NCI-H146 treated with DMSO at 0.1 percent for 48 hours (cell line): ENCODE data around the gene SLC13A3.

ENCODE experiments used
- DNase-seq: peaks from one replicate; lab custom pipeline; 2025; ENCODE audit not compliant: unreplicated experiment; lab: John Stamatoyannopoulos, UW

Gene SLC13A3

DNA sequence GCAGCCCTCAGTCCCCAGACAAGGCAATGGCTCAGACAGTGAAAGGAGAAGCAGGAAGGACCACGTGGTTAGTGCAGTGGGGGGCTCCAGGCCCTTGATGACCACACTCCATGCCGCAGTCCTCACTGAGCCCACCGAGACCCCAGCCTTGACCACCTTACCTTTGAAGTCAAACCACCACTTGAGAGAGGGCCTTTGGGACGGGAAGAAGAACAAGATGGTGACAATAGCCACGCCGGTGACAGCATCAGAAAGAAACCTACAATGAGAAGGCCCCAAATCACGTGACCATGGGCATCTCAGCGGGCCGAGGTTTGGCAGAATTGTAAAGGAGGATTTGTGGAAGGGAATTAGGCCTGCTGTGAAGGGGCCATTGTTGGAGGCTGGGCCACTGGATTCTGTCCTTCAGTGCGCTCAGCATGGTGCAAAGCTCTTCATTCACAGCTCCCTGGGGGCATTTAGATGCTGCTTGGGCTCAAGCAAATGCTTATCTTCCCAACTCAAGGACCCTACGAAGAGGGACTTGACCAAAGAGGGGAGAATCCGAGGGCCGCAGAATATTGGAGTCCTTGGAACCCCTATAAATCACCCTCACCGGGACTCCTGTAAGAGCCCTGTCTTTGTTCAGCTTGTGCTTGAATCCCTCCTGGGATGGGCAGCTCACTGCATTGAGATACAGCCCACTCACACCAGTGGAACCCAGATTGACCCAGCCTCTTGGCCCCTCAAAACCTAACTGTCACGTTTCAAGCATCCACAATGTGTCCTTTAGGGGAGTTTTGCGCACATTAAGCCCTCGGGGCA lies 67.6 kb downstream of the SLC13A3 start:
- DNase-seq = peak; percentile 98

DNA sequence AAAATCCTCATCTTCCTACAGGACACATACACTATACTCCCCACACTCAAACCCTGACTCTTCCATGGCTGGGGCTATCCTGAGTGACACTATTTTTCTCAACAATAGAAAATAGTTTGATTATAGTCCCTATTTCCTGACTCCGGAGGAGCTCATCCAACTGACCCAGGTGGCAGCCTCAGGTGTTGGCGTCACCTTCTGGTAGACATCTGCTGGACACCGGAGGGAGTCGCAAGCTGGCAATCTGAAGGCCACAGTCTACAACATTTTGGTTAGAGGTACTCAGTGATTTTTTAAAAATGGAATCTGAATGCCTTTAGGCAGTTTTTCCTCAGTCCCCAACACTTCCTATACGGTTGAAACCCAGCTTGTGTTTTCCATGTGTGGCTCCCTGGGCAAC lies 68.6 kb downstream of the SLC13A3 start:
- peak; percentile 19 for DNase-seq

DNA sequence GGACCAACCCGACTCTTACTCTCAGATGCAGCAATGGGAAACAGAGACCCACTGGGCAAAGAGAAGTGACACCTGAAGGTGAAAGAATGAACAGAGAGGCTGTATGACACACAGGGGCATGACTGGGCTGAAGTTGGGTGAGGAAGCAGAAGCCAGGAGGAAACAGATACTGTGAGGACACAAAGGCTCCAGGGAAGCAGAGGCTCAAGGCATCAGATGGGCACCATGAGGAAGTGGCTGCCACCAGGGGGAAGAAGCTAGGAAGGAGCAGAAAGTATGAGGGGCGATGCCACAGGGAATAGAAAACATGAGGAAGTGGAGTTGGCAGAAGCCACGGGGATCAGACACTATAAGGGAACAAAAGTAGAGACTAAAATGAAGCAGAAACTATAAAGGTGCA lies 69.9 kb downstream of the SLC13A3 start:
- DNase-seq = no peak

DNA sequence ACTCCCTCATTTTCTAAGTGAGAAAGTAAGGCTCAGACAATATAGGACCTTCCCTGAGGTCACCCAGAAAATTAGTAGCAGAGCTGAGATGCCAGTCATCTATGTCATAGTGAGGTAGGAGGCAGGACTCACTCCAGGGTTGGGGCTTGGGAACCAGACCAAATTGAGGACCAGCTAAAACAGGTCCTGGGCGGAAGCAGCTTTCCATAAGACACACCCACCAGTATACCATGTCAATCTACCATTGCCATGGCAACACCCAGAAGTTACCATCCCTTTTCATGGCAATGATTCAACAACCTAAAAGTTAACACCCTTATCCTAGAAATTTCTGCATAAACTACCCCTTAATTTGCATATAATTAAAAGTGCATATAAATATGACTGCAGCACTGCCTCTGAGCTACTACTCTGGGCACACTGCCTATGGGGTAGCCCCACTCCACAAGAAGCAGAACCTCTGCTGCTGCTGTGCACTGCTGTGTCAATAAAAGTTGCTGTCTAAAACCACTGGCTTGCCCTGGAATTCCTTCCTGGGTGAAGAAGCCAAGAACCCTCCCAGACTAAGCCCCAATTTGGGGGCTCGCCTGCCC lies 70.5 kb downstream of the SLC13A3 start:
- no peak for DNase-seq

DNA sequence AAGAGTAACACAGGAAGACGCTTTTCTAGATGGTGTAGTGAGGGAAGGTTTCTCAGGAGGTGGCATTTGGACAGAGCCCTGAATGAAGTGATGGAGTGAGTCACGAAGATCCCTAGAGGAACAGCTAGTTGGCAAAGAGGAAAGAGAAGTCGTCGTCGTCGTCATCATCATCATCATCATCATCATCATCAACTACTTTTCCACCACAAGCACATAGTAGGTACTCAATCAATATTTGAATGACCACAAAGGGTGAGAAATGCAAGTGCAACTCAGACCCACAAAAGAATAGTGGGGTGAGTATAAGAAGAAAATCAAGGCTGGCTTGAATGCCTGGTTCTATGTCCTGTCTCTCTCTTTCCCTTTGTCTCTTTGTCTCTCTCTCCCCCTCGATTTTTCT lies 72.5 kb downstream of the SLC13A3 start:
- DNase-seq = no peak

DNA sequence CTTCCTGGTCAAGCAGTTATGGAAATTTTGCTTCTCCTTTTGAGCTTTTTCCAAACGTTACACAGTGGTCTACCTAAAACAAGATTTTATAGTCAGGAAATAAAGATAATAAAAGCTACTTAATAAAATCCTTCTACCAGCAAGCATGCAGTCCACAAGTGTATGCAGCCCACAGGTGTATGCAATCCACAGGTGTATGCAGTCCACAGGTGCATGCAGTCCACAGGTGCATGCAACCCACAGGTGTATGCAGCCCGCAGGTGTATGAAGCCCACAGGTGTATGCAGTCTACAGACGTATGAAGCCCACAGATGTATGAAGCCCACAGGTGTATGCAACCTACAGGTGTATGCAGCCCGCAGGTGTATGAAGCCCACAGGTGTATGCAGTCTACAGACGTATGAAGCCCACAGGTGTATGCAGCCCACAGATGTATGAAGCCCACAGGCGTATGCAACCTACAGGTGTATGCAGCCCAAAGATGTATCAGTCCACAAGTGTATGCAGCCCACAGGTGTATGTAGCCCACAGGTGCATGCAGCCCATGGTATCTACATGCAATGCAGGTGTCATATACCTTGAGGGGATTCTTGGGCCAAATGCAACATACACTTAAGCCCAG lies 74.4 kb downstream of the SLC13A3 start:
- no peak for DNase-seq

DNA sequence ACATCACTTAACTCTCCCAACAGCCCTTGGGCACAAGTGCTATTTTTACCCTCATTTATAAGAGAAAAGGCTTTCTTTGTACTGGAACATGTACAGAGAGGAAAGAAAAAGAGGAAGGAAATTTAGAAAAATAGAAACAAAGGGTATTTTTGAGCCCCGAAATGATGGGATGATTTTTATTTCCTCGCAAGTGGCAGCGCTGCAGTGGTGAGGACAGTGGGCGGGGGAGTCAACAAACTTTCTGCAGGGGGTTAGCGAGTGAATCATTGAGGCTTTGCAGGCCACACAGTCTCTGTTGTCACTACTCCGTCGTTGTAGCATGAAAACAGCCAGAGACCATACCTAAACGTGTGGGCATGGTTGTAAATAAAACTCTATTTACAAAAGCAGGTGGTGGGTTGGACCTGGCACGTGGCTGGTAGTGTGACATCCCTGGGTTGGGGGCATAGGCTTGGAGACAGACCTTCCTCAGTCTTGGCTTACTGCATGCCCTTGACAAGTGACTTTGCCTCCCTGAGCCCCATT lies 75.3 kb downstream of the SLC13A3 start:
- no peak for DNase-seq

DNA sequence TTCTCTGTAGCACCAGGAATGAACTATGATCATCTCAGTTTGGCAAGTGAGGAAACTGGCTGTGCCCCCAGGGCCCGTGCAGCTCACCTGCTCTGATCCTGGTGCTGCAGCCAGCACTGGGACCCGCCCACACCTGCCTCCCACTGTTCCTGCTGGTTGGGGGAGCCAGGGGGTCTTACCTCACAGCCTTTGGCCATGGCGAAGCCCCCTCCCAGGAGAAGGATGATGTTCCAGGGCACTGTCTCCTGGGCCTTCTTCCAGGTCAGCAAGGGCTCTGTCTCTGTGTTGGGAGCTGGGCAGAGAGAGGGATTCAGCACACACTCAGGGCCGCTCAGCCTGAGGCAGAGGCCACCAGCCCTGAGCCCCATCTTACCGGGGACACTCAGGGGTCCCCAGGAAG lies 75.9 kb downstream of the SLC13A3 start:
- DNase-seq = no peak

DNA sequence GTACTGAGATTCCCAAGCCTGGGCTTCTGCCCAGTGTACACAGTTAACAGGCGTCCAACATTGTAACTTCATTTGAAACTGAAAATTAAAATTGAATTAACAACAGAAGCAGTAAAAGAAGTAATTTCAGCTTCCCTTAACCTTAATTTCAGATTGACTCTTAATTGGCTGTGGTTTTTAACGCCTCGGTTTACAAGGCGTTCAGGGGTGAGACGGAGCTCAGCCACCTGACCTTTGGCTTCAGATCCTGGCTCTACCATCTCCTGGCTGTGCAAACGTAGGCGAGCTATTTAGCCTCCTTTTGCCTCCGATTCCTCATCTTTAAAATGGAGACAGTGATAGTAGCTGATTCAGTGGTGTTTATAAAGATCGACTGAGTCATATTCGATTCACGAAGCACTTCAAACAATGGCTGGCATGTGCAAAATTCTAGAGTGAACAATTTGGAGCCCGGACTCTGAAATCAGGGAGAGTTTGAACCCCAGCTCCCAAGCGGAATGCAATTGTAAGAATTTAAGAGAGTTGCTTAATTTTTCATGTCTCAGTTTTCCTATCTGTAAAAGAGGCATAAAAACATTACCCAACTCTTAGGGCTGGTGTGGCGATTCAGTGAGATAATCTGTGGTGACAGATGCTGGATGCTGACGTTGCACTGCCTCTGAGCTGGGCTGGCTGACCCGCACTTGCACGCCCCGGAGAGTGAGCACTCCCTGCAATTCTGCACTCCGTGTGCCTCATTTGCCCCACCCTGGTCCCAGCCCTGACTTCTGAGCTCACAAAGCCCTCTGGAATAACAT lies 77.3 kb downstream of the SLC13A3 start:
- DNase-seq = no peak

DNA sequence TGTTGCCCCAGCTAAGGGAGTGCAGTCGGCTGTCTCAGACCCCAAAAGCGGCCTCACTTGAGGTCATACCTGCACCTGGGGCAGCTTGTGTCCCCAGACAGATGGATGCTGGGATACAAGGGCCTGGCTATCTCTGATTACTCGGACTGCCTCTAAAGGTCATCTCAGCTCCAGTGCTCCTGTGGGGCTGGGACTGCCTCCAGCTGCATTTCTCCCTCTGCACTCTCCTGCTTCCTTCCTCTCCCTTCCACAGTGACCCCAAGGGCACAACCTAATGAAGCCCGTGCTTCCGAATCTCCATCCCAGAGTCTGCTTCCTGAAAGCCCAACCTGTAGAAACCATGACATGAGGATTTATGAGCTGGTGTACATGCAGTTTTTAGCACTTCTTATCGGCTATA lies 78.0 kb downstream of the SLC13A3 start:
- DNase-seq = no peak

DNA sequence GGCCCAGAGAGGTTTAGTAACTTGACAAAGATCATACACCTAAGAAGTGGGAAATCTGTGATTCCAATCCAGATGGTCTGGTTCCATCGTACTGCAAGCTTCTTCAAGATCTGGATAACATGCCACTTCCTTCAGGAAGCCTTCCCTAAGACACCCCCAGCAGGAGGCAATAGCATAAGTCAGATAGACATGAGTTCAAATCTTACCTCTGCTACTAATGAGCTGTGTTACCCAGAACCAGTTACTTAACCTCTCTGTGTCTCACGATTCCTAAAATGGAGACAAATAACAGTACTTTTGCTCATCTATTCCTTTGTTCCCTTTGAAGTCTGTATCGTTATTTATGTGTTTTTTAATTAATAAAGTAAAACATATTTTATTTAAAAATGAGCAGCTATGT lies 78.5 kb downstream of the SLC13A3 start:
- DNase-seq = no peak

DNA sequence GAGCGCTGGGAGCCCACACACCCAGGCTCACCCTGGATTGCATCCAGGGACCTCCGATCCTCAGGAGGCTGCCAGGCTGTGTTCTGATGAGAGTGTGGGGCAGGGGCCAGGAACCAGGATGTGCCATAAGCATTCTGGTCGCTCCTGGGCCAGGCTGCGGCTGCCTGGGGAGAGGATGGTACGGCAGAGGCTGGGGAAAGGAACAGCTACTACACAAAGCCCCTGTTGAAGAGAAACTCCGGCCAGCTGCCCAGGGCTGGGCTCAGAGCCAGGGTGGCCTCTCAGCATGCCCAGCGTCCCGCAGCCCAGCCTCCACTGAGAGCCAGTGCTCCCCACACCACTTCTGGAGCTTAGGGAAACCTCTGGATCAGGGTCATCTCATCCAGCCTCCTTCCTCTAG lies 79.1 kb downstream of the SLC13A3 start:
- no peak for DNase-seq

DNA sequence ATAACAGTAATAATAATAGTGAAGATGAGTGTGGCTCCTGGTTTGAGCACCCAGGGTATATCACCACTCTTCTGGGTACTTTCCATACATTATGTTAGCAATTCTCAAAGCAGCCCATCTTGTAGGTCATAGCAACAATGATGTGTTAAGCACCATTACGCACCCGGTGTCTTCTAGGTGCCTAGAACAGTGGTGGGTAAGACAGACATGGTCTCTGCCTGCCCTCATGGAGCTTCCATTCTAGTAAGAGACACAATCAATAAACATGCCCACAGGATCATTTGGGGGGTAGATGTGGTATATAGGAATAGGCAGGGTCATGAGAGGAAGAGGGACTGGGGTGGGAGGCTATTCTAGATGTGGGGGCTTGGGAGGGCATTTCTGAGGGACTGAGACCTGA lies 79.8 kb downstream of the SLC13A3 start:
- no peak for DNase-seq

DNA sequence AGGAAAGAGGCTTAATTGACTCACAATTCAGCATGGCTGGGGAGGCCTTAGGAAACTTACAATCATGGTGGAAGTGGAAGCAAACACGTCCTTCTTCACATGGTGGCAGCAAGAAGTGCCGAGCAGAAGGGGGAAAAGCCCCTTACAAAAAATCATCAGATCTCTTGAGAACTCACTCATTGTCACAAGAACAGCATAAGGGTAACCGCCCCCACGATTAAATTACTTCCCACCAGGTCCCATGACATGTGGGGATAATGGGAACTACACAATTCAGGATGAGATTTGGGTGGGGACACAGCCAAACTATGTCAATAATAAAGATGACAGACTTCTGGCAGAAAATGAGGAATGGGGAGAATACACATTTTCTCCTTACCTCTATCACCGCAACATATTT lies 80.3 kb downstream of the SLC13A3 start:
- DNase-seq = no peak

DNA sequence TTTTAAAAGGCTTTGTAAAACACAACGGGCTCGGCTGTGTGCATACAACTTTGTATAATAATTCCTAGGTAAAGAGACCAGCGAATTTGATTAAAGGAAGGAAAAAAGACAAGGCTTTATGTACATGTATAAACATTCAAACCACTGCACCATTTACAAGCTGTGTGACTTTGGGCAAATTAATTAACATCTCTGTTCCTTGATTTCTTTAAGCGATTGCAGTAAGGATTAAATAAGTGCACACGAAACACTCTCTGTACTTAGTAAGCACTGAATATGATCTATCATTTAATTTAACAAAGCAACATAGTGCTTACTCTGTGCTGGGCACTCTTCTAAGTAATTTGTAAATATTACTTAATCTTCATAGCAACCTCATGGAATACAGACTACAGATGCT lies 81.3 kb downstream of the SLC13A3 start:
- DNase-seq = no peak

DNA sequence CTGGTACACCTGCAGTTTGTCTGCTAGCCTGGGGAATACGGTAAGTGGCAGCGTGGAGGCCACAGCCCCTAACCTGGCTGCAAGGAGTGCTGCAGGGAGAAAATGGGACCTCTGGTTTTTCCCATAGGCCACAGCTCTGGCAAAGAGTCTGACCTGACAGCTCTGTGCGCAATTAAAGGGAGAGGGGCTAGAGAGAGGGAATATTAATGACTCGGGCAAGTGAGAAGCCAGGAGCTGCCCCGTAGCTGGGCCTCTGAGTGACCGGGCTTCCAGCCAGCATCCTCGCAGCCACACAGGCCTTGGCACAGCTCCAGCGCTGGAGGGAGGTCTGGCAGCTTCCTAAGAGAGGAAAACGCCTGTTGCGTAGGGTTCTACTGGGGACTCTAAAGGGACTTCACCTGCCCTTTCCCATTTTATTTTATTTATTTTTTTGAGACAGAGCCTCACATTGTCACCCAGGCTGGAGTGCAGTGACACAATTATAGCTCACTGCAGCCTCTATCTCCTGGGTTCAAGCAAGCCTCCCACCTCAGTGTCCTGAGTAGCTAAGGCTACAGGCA lies 82.6 kb downstream of the SLC13A3 start:
- DNase-seq = no peak

DNA sequence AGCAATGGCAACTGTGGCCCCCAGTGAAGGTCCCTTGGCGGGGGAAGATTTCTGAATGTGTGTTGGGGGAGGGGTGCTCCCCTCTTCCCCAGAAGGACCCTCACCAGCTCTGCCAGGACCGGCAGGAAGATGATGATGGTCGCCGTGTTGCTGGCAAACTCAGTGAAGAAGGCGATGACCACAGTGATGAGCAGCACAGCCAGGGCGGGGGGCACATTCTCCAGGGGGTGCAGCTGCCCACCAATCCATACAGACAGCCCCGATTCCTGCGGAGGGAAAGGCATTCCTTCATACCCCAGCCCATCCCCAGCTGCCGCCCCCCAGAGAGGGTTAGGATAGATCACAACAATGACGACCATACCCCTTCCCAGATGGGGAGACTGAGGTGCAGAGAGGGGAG lies 85.1 kb downstream of the SLC13A3 start:
- no peak for DNase-seq

DNA sequence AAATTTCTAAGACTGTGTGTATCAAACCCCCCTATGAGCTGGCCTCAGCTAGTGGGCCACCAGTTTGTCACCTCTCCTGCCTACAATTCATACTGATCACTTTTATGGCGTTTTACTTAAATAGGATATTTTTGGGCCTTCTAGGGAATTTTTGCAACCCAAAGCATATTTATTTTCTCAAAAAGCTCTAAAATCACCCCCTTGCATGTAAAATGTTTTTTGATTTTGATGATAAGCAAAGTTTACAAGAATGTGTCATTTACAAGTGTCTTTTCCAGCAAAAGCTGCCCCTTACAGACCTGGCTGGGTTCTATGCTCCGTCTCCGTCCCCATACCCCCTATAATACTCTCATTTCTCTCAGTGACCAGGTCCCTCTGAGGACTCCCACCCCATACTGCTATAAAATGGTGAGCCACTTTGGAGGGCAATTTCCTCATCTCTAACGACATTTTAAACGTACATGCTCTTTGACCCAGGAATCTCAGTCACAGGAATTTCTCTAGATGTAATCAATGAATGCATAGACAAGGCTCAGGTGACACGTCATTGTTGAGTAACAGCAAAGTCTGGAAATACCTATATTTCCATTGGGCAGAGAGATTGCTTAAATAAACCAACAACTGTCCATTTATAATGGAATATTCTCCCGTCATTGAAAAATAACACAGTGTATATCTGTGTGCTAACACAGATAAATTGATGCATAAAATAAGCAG lies 86.9 kb downstream of the SLC13A3 start:
- DNase-seq = no peak

DNA sequence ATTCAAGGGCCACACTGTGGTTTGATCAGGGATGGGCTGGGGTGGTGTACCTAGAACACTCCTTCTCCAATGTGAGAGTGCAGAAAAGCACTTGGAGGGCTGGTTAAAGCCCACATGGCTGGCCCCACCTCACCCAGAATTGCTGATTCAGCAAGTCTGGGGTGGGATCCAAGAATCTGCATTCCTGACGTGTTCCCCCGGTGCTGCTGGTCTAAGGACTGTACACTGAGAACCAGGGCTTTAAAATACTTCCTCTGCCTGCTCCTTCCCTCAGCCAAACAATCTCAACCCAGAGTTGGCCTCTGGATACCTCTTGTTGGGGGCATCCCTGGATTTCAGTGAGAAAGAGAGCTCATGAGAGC lies 87.4 kb downstream of the SLC13A3 start:
- no peak for DNase-seq

DNA sequence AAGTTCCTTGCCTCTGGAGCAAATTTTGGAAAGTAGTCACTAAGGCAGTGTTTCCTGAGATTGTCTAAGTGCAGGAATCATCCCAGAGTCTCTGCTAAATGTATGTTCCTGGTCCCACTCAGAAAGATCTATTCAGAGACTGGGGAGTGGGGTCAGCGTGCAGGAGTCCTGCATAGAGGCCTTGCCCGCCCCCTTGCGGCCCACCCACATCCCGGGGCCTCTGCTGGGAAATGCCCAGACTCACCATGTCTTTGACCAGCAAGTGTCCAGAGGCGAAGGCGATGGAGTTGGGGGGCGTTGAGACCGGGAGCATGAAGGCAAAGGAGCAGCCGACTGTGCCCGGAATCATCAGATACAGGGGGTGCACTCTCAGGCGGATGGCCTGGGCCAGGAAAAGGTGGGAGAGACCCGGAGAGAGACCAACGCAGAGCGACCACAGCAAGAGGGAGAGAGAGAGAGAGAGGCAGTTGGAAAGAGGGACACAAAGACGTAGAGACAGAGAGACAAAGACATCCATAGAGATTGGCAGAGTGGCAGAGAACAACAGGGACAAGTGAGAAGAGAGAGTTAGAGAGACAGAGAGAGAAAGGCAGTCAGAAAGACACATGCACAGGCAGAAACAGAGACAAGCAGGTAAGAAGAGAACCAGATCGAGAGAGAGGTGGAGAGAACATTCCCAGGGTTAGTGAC lies 87.9 kb downstream of the SLC13A3 start:
- no peak for DNase-seq
